GM12874 (cell line): ENCODE results near the gene SHC2.

ENCODE experiments used
- CTCF ChIP-seq: IDR thresholded peaks from 2 replicates; pipeline ENCODE4 v1.5.1; 2011; ENCODE audit warnings: low read depth, mild to moderate bottlenecking, control low read depth, low read length, moderate library complexity; ENCODE audit not compliant: insufficient read depth

SHC2 gene

GRCh38 chr19:495081-495401, 34.2 kb upstream of the SHC2 start:
- TF ChIP-seq CTCF, result no peak

DNA sequence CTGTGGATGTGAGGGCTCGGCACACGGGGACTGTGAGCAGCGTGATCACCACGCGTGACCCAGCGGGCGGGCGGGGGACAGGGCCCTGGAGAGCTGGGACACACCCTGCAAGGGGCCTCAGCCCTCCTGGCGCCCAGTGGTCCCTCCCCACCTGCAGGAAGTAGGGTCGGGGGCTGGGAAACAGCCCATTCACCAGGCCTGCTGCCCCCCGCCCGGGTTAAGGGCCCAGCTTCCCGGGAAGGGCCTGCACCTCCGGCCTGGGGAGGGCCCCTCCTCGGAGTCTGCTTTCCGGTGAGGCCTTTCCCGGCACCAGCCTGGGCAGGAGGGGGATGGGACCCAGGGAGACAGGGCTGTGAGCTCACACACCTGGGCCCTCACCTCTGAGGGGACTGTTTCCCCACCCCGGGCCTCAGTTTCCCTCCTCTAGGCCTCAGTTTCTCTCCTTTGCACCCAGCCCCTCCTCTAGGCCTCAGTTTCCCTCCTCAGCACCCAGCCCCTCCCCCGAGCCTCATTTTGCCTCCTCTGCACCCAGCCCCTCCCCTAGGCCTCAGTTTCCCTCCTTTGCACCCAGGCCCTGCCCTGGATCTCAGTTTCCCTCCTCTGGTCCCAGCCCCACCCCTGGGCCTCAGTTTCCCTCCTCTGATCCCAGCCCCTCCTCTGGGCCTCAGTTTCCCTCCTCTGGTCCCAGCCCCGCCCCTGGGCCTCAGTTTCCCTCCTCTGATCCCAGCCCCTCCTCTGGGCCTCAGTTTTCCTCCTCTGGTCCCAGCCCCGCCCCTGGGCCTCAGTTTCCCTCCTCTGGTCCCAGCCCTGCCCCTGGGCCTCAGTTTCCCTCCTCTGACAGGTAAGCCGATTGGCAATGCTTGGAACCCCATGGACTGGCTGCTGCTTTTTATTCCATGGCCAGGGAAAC, 33.6 kb upstream of the SHC2 start:
- no peak for TF ChIP-seq CTCF

DNA sequence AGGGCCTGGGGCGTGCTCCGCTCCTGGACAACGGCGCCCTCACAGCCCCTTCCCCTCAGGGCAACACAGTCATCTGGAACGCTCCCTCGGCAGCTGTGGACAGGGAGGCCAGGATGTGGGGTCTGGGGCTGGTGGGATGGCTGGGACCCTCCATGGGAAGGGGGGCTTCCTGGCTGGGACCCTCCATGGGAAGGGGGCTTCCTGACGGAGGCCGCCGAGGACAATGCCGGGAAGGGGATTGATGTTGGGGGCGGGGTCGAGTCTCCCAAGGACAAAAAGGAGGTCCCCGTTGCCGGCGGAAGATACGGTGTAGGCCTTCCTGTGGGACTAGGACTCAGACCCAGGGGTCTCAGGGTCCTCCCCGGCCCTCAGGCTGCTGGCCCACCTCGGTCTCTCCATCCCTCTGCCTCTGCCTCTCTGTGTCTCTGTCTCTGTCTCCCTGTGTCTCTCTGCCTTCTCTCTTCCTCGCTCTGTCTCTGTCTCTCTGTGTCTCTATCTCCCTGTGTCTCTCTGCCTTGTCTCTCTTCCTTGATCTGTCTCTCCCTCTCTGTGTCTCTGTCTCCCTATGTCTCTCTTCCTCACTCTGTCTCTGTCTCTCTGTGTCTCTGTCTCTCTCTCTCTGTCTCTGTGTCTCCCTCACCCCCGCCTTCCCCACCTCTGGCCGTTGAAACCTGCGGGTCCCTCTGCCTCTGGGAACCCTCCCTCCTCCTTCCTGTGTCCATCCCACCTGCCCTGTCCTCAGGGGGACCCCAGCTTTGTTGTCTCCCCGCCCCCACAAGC, 32.7 kb upstream of the SHC2 start:
- no peak for TF ChIP-seq CTCF

DNA sequence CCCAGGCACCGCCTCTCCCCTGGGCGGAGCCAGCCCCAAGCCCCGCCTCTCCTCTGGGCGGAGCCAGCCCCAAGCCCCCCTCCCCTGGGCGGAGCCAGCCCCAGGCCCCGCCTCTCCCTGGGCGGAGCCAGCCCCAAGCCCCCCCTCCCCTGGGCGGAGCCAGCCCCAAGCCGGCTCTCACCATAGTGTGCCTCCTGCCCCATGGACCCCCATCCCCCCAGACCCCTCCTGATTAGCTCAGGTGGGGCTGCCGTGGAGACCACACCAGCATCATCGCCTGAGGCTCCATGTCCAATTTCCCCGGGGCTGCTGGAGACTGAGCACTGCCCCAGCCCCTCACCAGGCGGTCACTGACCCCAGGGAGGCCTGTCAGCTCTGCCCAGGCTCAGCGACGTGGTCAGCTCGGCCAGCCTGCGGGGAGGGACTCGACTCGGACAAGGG, 31.3 kb upstream of the SHC2 start:
- no peak for TF ChIP-seq CTCF

DNA sequence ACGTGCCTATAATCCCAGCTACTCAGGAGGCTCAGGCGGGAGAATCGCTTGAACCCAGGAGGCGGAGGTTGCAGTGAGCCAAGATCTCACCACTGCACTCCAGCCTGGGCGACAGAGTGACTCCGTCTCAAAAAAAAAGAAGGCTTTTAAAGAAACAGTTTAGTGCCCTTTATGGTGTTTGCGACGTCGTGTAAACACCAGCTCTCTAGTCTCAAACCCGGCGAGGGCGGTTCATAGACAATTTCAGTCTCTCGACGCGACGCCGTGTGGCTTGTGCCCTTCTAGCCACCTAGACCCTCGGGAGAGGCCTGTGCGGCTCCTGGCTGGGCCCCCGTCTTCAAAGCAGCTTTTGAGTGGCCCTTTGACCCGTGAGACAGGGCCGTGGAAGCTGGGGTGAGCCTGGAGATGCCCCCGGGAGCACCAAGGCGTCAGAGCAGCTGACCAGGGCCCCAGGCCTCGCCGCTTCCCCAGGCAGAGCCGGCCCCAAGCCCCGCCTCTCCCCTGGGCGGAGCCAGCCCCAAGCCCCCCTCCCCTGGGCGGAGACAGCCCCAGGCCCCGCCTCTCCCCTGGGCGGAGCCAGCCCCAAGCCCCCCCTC, 30.4 kb upstream of the SHC2 start:
- no peak for TF ChIP-seq CTCF

DNA sequence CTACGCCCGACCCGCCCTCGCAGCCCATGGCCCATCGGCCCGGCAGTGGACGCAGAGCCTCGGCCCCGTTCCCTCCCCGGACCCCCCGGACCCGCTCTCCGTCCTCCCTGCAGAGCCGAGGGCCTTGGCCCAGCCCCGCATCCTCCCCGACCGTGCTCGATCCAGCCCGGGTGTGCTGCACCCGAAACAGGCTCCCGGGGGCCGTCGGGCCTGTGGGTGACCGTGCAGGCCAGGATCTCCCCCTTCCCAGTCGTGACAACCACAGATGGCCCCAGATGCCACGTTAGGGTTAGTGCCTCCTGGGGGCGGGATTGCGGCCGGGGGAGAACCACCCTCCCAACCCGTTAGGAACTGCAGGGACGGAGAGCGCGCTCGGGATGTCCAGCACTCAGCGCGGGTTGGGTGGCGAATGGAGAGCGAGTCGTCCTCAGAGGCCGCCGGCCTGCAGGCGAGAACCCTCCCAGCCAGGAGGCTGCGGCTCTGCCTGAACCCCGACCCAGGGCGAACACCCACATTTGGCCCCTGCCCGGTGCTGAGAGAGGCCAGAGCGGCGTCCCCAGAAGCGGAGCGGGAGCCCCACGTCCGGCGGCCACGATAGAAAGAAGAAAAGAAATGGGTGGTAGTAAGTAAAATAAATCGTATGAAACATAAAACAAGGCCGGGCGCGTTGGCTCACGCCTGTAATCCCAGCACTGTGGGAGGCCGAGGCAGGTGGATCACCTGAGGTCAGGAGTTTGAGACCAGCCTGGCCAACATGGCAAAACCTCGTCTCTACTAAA, 28.8 kb upstream of the SHC2 start:
- TF ChIP-seq CTCF, result no peak
